K562 (cell line): ENCODE results near the gene GALT. TPM values are rescaled to one million over a fixed set of nuclear protein-coding genes. Genes with fewer than 3 reads are reported as not detected.

Source experiments
- ATAC-seq: fragments of 200-7000 bp; cut with Tn5 transposase; 3 replicates; pipeline ENCODE4 v1.9.1; 2020; ENCODE audit warnings: moderate library complexity
- BruUV-seq: library from RNA; stranded (reverse); fragments of 400-500 nt; replicated peaks from 2 replicates; lab custom pipeline; 2021; lab: Mats Ljungman, UMichigan
- CTCF ChIA-PET: fragments of 300-600 bp; formaldehyde crosslinking; extraction: SDS; loops from one replicate; lab custom pipeline; 2021; ENCODE audit warnings: low intra/inter-chr PET ratio; lab: Yijun Ruan, JAX
- POLR2A ChIA-PET: fragments of 300-600, 350-650 bp; sonication (Branson Sonifier 250); formaldehyde crosslinking; extraction: SDS; loops from one replicate; lab custom pipeline; 2021; ENCODE audit warnings: antibody characterized with exemption, inconsistent platforms; lab: Yijun Ruan, JAX
- DNase-seq, 4 experiments: peaks; one replicate each; pipeline versions ENCODE4 v3.0.0 to v3.0.0-alpha.2; 2011 to 2018; ENCODE audit warnings: low spot score in 3 of 4, mixed read lengths in 3 of 4; ENCODE audit errors: extremely low read depth in 1 of 4
- FAIRE-seq: peaks from 2 replicates; lab custom pipeline; 2011; peaks lifted over from hg19 to GRCh38; lab: Jason Lieb, UNC
- H2AFZ ChIP-seq: 2 replicates; pipeline ENCODE4 v1.6.0; 2011; ENCODE audit warnings: low read depth, low read length, control low read depth, inconsistent platforms
- H3K27ac ChIP-seq: fragments of 200-600 bp; 3 replicates; pipeline ENCODE4 v1.8.0; 2011; ENCODE audit warnings: low read depth, mild to moderate bottlenecking, control low read depth, inconsistent platforms, low read length, moderate library complexity, mixed read lengths; ENCODE audit errors: extremely low read depth
- H3K27me3 ChIP-seq, 2 experiments: fragments of 300-600 bp in 1 of 2; 2 replicates in 1 of 2; 3 replicates in 1 of 2; pipeline versions ENCODE4 v1.6.0 to v1.8.0; 2011; ENCODE audit warnings: inconsistent platforms in 2 of 2, low read length in 2 of 2, mild to moderate bottlenecking in 1 of 2, mixed read lengths in 1 of 2, moderate library complexity in 1 of 2; ENCODE audit not compliant: control insufficient read depth in 2 of 2, insufficient read depth in 2 of 2
- H3K36me3 ChIP-seq: fragments of 300-600 bp; 3 replicates; pipeline ENCODE4 v1.8.0; 2011; ENCODE audit warnings: mild to moderate bottlenecking, low read length, inconsistent platforms; ENCODE audit not compliant: control insufficient read depth, insufficient read depth
- H3K4me1 ChIP-seq, 2 experiments: fragments of 200-600 bp in 1 of 2; replicated peaks in 1 of 2; 2 replicates in 1 of 2; 3 replicates in 1 of 2; pipeline versions ENCODE4 v1.5.1 to v1.8.0; 2011; ENCODE audit warnings: inconsistent platforms in 2 of 2, low read length in 2 of 2, mild to moderate bottlenecking in 1 of 2, mixed read lengths in 1 of 2, moderate library complexity in 1 of 2; ENCODE audit not compliant: control insufficient read depth in 2 of 2, insufficient read depth in 2 of 2
- H3K4me2 ChIP-seq: 2 replicates; pipeline ENCODE4 v1.6.1; 2011; ENCODE audit warnings: low read length, control low read depth, inconsistent platforms, mixed read lengths; ENCODE audit not compliant: insufficient read depth
- H3K4me3 ChIP-seq: fragments of 200-600 bp; sonication (generic), shearing (Covaris generic); 2 replicates; pipeline ENCODE4 v1.5.1; 2016; ENCODE audit warnings: control low read depth, inconsistent platforms
- H3K79me2 ChIP-seq: fragments of 200-600 bp; 3 replicates; pipeline ENCODE4 v1.8.0; 2011; ENCODE audit warnings: low read length, inconsistent platforms; ENCODE audit not compliant: control insufficient read depth, insufficient read depth
- H3K9ac ChIP-seq, 2 experiments: 2 replicates each; pipeline versions ENCODE4 v1.6.0 to v1.6.1; 2011; ENCODE audit warnings: low read depth in 2 of 2, low read length in 2 of 2, control low read depth in 1 of 2, inconsistent platforms in 1 of 2, mild to moderate bottlenecking in 1 of 2, mixed read lengths in 1 of 2; ENCODE audit not compliant: insufficient read depth in 1 of 2
- H3K9me1 ChIP-seq: one replicate; pipeline ENCODE4 v1.6.0; 2011; ENCODE audit warnings: inconsistent platforms, mild to moderate bottlenecking, low read length, moderate library complexity; ENCODE audit not compliant: control insufficient read depth, insufficient read depth
- H3K9me3 ChIP-seq: replicated peaks from 2 replicates; pipeline ENCODE4 v1.5.1; 2011; ENCODE audit warnings: low read depth, low read length, inconsistent platforms; ENCODE audit not compliant: control insufficient read depth, insufficient read depth
- H4K20me1 ChIP-seq: replicated peaks from 2 replicates; pipeline ENCODE4 v1.6.1; 2011; ENCODE audit warnings: low read length, inconsistent platforms, mixed read lengths; ENCODE audit not compliant: control insufficient read depth, insufficient read depth
- BACH1 ChIP-seq: fragments of 200-800 bp; sonication (Bioruptor generic); IDR thresholded peaks from 2 replicates; pipeline ENCODE4 v1.6.1; 2016; ENCODE audit warnings: missing genetic modification characterization, missing compliant biosample characterization
- CBX3 ChIP-seq, 2 experiments: IDR thresholded peaks; 1 replicate in 1 of 2; 2 replicates in 1 of 2; pipeline ENCODE4 v1.6.1; 2012; ENCODE audit warnings: inconsistent platforms in 2 of 2, low read length in 2 of 2, borderline replicate concordance in 1 of 2, control low read depth in 1 of 2
- NR2C1 ChIP-seq, 2 experiments: fragments of 450-650 bp; IDR thresholded peaks; 2 replicates each; pipeline ENCODE4 v1.6.1; 2017; ENCODE audit warnings: mild to moderate bottlenecking in 2 of 2, antibody characterized with exemption in 1 of 2, inconsistent platforms in 1 of 2, missing compliant biosample characterization in 1 of 2, missing genetic modification characterization in 1 of 2
- PHF8 ChIP-seq: fragments of 200-600 bp; sonication (generic); IDR thresholded peaks from 2 replicates; pipeline ENCODE4 v1.6.1; 2012; ENCODE audit warnings: mixed run types, mild to moderate bottlenecking, inconsistent platforms, low read length, moderate library complexity, borderline replicate concordance
- POU5F1 ChIP-seq: fragments of 150-350 bp; IDR thresholded peaks from 2 replicates; pipeline ENCODE4 v1.6.1; 2014; ENCODE audit warnings: borderline replicate concordance, low read length, low read depth, mild to moderate bottlenecking; ENCODE audit not compliant: partially characterized antibody
- RBM14 ChIP-seq: fragments of 200-400 bp; formaldehyde crosslinking; IDR thresholded peaks from 2 replicates; pipeline ENCODE4 v1.6.1; 2018; ENCODE audit warnings: low read depth, mild to moderate bottlenecking, low read length, moderate library complexity, borderline replicate concordance; ENCODE audit not compliant: insufficient read depth
- RUNX1 ChIP-seq: sonication (generic); IDR thresholded peaks from 2 replicates; pipeline ENCODE4 v1.6.1; 2016; ENCODE audit warnings: antibody characterized with exemption, low read depth
- TRIM28 ChIP-seq: fragments of 450-650 bp; IDR thresholded peaks from 2 replicates; pipeline ENCODE4 v1.6.1; 2017
- ZBTB40 ChIP-seq, 2 experiments: fragments of 450-650 bp in 1 of 2; sonication (generic) in 1 of 2; formaldehyde crosslinking in 1 of 2; IDR thresholded peaks; 2 replicates each; pipeline versions ENCODE4 v1.7.1 to v1.9.0; 2016 to 2022; ENCODE audit warnings: inconsistent platforms in 1 of 2, mild to moderate bottlenecking in 1 of 2, missing genetic modification reagents in 1 of 2
- WGBS: fragments of 100-300 bp; shearing (Covaris generic); methylation state at CpG from one replicate; pipeline ENCODE4 v1.1.6; 2016; ENCODE audit warnings: low coverage, mixed read lengths; ENCODE audit not compliant: insufficient coverage; ENCODE audit errors: missing lambda C conversion rate; 5-methylcytosine and 5-hydroxymethylcytosine counted together
- in situ Hi-C: fragments of 300-500 bp; cut with MboI; formaldehyde crosslinking; loops from 4 replicates; pipeline ENCODE4 v1.15.0; 2018; ENCODE audit warnings: inconsistent platforms, mixed read lengths
- intact Hi-C: fragments of 100-400 bp; cut with micrococcal nuclease; formaldehyde crosslinking; loops from 2 replicates; pipeline ENCODE4 v1.14.2; 2022
- polyA plus RNA-seq, 8 experiments: library from polyadenylated mRNA; depleted of rRNA in 4 of 8; stranded (reverse) in 5 of 8; unstranded in 3 of 8; fragments of >200 nt; fragmentation: Nextera tagmentation in 2 of 8; fragmentation: Illumina TruSeq in 1 of 8; extraction: Ambion mirVana in 2 of 8; extraction: Trizol in 1 of 8; gene quantifications; 2 replicates each; pipeline versions ENCODE4 v1.2.1 to v1.2.3, GENCODE V29; 2011 to 2014; ENCODE audit warnings: inconsistent platforms in 1 of 8, missing spikeins in 1 of 8
- total RNA-seq, 7 experiments: library from RNA; depleted of rRNA in 6 of 7; stranded (reverse); fragments of >200 nt in 6 of 7; fragmentation: Illumina TruSeq in 2 of 7; extraction: Trizol in 2 of 7; gene quantifications; 2 replicates each; pipeline versions ENCODE4 v1.2.1 to v1.2.3, GENCODE V29; 2011 to 2021; ENCODE audit warnings: low replicate concordance in 1 of 7

Gene GALT
- total and polyA plus RNA-seq, 9 of the 15 experiments (the other 6 are each of a cell fraction or from before 2014, with no cell fraction given), result 7.3 to 29.2 (median 15.6) TPM

- TF ChIP-seq PHF8 (no peak), RUNX1 (no peak), POU5F1 (no peak), TRIM28 (no peak), CBX3 (IDR thresholded peaks at IDR 0.05; ENCODE audit: borderline replicate concordance in 1 of 2, low read length in 2 of 2) (no peak), BACH1 (no peak), NR2C1 (IDR thresholded peaks at IDR 0.05) (no peak), NR2C1 (tag; IDR thresholded peaks at IDR 0.05) (no peak)
These were observed 40.3 kb downstream of the GALT start (continued) for GRCh38 chr9:34686732-34687131.

- POLR2A ChIA-PET, result interaction anchor here (0.6 to 0.9 kb wide), 2 partner anchors 11 to 416 kb away, joined by 3 read pairs; no protein-coding TSS in a partner anchor
- ATAC-seq, result no peak
- TF ChIP-seq ZBTB40 (IDR thresholded peaks at IDR 0.05) (no peak), ZBTB40 (CRISPR knock-in tag; IDR thresholded peaks at IDR 0.05) (no peak), RBM14 (no peak)
These were observed 41.0 kb downstream of the GALT start for GRCh38 chr9:34687276-34688030.

More at GRCh38 chr9:34687276-34688030, 41.0 kb downstream of the GALT start:
- CTCF ChIA-PET, result no interaction called here
- Histone ChIP-seq H3K9ac (no peak overlapping the region), H3K4me3 (no peak overlapping the region), H3K4me1 (no peaks in the 10 kb centered on the region), H4K20me1 (peaks cover 3% of the 10 kb centered on the region; the same call in 1 of the 2 replicates), H3K9me3 (no peaks in the 10 kb centered on the region), H3K36me3 (no peaks in the 10 kb centered on the region), H3K4me2 (no peak overlapping the region), H2AFZ (no peak overlapping the region), H3K27ac (no peak overlapping the region), H3K9me1 (no peaks in the 10 kb centered on the region), H3K79me2 (no peaks in the 10 kb centered on the region), H3K27me3 (no peaks in the 10 kb centered on the region)
- intact Hi-C loops (no loop called here), in situ Hi-C loops (no loop called here)
- BruUV-seq, result no TSS peak
- FAIRE-seq (no peak), DNase-seq (no peak)
- WGBS, result 22% methylated on average over 7 of the region's 10 CpGs
